ENCODE results near the gene AMTN.

Gene AMTN

GRCh38 chr4:70564033-70564432, 45.7 kb downstream of the AMTN start:
- peak; percentile 59 for DNase-seq

GRCh38 chr4:70570796-70571195, 52.4 kb downstream of the AMTN start:
- DNase-seq, result no peak

- no peak for DNase-seq
Measured at GRCh38 chr4:70571772-70572171, 53.4 kb downstream of the AMTN start.

- no peak for DNase-seq
Measured at GRCh38 chr4:70575964-70576363, 57.6 kb downstream of the AMTN start.

GRCh38 chr4:70577220-70577927, 59.0 kb downstream of the AMTN start:
- no peak for DNase-seq

GRCh38 chr4:70581980-70582379, 63.6 kb downstream of the AMTN start:
- no peak for DNase-seq
